B cell (primary cell): Measurements from ENCODE around the gene BRD1. TPM values are rescaled to one million over a fixed set of nuclear protein-coding genes. Genes with fewer than 3 reads are reported as not detected.

Experiments used
- ATAC-seq: fragments of 200-7000 bp; cut with Tn5 transposase; one replicate; pipeline ENCODE4 v1.10.0; 2021; ENCODE audit warnings: low read depth, mild to moderate bottlenecking, moderate number of reproducible peaks, moderate library complexity
- CTCF ChIA-PET: fragments of 350-600 bp; sonication (Branson Sonifier 250); formaldehyde crosslinking; loops from one replicate; lab custom pipeline; 2021; ENCODE audit warnings: antibody characterized with exemption, inconsistent platforms; lab: Charles Lee
- POLR2A ChIA-PET: fragments of 350-600 bp; sonication (Branson Sonifier 250); formaldehyde crosslinking; loops from one replicate; lab custom pipeline; 2021; ENCODE audit warnings: antibody characterized with exemption; lab: Charles Lee
- DNase-seq: peaks from one replicate; pipeline ENCODE4 v3.0.0; 2013
- H2AFZ ChIP-seq: 2 replicates; pipeline ENCODE4 v1.6.1; 2012; ENCODE audit warnings: mild to moderate bottlenecking, low read depth, low read length; ENCODE audit not compliant: insufficient read depth, poor library complexity, severe bottlenecking
- H3K27ac ChIP-seq, 2 donors: 1 replicate in 1 of 2; 2 replicates in 1 of 2; pipeline ENCODE4 v1.5.1; 2012 to 2013; ENCODE audit warnings: low read length in 2 of 2, mild to moderate bottlenecking in 2 of 2, moderate library complexity in 1 of 2
- H3K27me3 ChIP-seq, 4 experiments: fragments of 200-600 bp in 1 of 4; sonication (generic) in 1 of 4; replicated peaks in 1 of 4; 1 replicate in 2 of 4; 2 replicates in 2 of 4; pipeline versions ENCODE4 v1.6.1 to v1.7.0; 2013 to 2016; ENCODE audit warnings: low read length in 3 of 4, mild to moderate bottlenecking in 2 of 4, mixed read lengths in 1 of 4, moderate library complexity in 1 of 4; ENCODE audit not compliant: insufficient read depth in 4 of 4, control insufficient read depth in 3 of 4; ENCODE audit errors: control extremely low read depth in 1 of 4
- H3K36me3 ChIP-seq, 2 experiments: replicated peaks in 1 of 2; 1 replicate in 1 of 2; 2 replicates in 1 of 2; pipeline versions ENCODE4 v1.6.1 to v1.7.1; 2013; ENCODE audit warnings: low read length in 1 of 2; ENCODE audit not compliant: insufficient read depth in 2 of 2, control insufficient read depth in 1 of 2; ENCODE audit errors: control extremely low read depth in 1 of 2, extremely low read depth in 1 of 2
- H3K4me1 ChIP-seq, 2 donors: fragments of 200-600 bp in 1 of 2; sonication (generic) in 1 of 2; 1 replicate in 1 of 2; 2 replicates in 1 of 2; pipeline versions ENCODE4 v1.5.1 to v1.6.1; 2013 to 2017; ENCODE audit warnings: low read length in 2 of 2; ENCODE audit not compliant: control insufficient read depth in 2 of 2, insufficient read depth in 2 of 2
- H3K4me2 ChIP-seq: replicated peaks from 2 replicates; pipeline ENCODE3; 2012; ENCODE audit warnings: mild to moderate bottlenecking, low read depth, low read length; ENCODE audit not compliant: poor library complexity, severe bottlenecking
- H3K4me3 ChIP-seq, 5 experiments: fragments of 200-600 bp in 1 of 5; sonication (generic) in 1 of 5; 1 replicate in 3 of 5; 2 replicates in 2 of 5; pipeline versions ENCODE4 v1.5.1 to v1.7.0; 2011 to 2016; ENCODE audit warnings: low read length in 4 of 5, mild to moderate bottlenecking in 4 of 5, low read depth in 2 of 5, control low read depth in 1 of 5, moderate library complexity in 1 of 5; ENCODE audit not compliant: insufficient read depth in 1 of 5; ENCODE audit errors: control extremely low read depth in 1 of 5, extremely low read depth in 1 of 5
- H3K79me2 ChIP-seq: fragments of 200-600 bp; sonication (generic); one replicate; pipeline ENCODE4 v1.6.0; 2016; ENCODE audit warnings: low read length; ENCODE audit not compliant: control insufficient read depth, insufficient read depth
- H3K9ac ChIP-seq: fragments of 200-600 bp; sonication (generic); 2 replicates; pipeline ENCODE4 v1.6.1; 2017; ENCODE audit warnings: mild to moderate bottlenecking, low read length, moderate library complexity
- H3K9me3 ChIP-seq, 3 donors: one replicate each; pipeline versions ENCODE4 v1.6.1 to v1.7.1; 2013; ENCODE audit warnings: low read length in 2 of 3; ENCODE audit not compliant: control insufficient read depth in 2 of 3, insufficient read depth in 1 of 3; ENCODE audit errors: control extremely low read depth in 1 of 3
- H4K20me1 ChIP-seq: 2 replicates; pipeline ENCODE4 v1.6.0; 2012; ENCODE audit warnings: mild to moderate bottlenecking, low read length; ENCODE audit not compliant: insufficient read depth, control insufficient read depth, poor library complexity, severe bottlenecking
- H3K27ac Mint-ChIP-seq: one replicate; pipeline ENCODE4 v1.8.0; 2021; ENCODE audit warnings: mixed read lengths
- H3K27me3 Mint-ChIP-seq: one replicate; pipeline ENCODE4 v1.8.0; 2021; ENCODE audit warnings: mixed read lengths
- H3K4me1 Mint-ChIP-seq: one replicate; pipeline ENCODE4 v1.8.0; 2021; ENCODE audit warnings: mixed read lengths
- H3K4me3 Mint-ChIP-seq: one replicate; pipeline ENCODE4 v1.8.0; 2021; ENCODE audit warnings: mixed read lengths
- H3K9me3 Mint-ChIP-seq: one replicate; pipeline ENCODE4 v1.8.0; 2022; ENCODE audit warnings: mixed read lengths; ENCODE audit not compliant: insufficient read depth
- EZH2 ChIP-seq: IDR thresholded peaks from 2 replicates; pipeline ENCODE4 v1.6.1; 2012; ENCODE audit warnings: borderline replicate concordance, low read depth, mild to moderate bottlenecking, moderate library complexity, low read length; ENCODE audit not compliant: insufficient read depth, poor library complexity, severe bottlenecking
- WGBS: methylation state at CpG from one replicate; pipeline ENCODE4 v1.1.5; 2013; ENCODE audit warnings: missing lambda C conversion rate; ENCODE audit not compliant: insufficient coverage; 5-methylcytosine and 5-hydroxymethylcytosine counted together
- intact Hi-C: fragments of 100-400 bp; cut with micrococcal nuclease; formaldehyde crosslinking; loops from one replicate; pipeline ENCODE4 v1.10.0; 2022
- polyA plus RNA-seq: library from polyadenylated mRNA; depleted of rRNA; stranded (reverse); fragments of >200 nt; gene quantifications from 2 replicates; pipeline ENCODE4 v1.2.3, GENCODE V29; 2012
- total RNA-seq, 2 donors: library from RNA; stranded (reverse); fragments of 120-200 nt in 1 of 2; gene quantifications; 1 replicate in 1 of 2; 2 replicates in 1 of 2; pipeline versions ENCODE4 v1.2.3 to v1.2.4, GENCODE V29; 2013 to 2022
- TF ChIP-seq, protein P1 (sequence below): fragments of 200-600 bp; IDR thresholded peaks from one replicate; pipeline ENCODE4 v1.8.0; 2022; ENCODE audit warnings: antibody characterized with exemption, mild to moderate bottlenecking

BRD1 gene
- total and polyA plus RNA-seq, 2 donors (not counting 1 experiment from before 2014, with no cell fraction given): 16.9 to 73.3 TPM

- peaks cover 94% of the 10 kb centered on the region for H4K20me1 ChIP-seq
- no peaks in the 10 kb centered on the region for H3K27me3 Mint-ChIP-seq
- H3K9me3 Mint-ChIP-seq: no peaks in the 10 kb centered on the region
- H3K4me2 ChIP-seq: no peak overlapping the region
- H3K9ac ChIP-seq: no peak overlapping the region
- no peaks in the 10 kb centered on the region for H3K4me1 ChIP-seq
- peaks cover 5 to 66% of the 10 kb centered on the region in 2 experiments for H3K36me3 ChIP-seq
- DNase-seq (no peak), ATAC-seq (no peak)
- H2AFZ ChIP-seq: no peak overlapping the region
- intact Hi-C loops: no loop called here
- ChIA-PET CTCF (interaction anchor here (1.1 kb wide), 1 partner anchor 12 kb away, joined by 4 read pairs; no protein-coding TSS in a partner anchor), POLR2A (no interaction called here)
- no peak for TF ChIP-seq EZH2
- TF ChIP-seq, protein P1, sequence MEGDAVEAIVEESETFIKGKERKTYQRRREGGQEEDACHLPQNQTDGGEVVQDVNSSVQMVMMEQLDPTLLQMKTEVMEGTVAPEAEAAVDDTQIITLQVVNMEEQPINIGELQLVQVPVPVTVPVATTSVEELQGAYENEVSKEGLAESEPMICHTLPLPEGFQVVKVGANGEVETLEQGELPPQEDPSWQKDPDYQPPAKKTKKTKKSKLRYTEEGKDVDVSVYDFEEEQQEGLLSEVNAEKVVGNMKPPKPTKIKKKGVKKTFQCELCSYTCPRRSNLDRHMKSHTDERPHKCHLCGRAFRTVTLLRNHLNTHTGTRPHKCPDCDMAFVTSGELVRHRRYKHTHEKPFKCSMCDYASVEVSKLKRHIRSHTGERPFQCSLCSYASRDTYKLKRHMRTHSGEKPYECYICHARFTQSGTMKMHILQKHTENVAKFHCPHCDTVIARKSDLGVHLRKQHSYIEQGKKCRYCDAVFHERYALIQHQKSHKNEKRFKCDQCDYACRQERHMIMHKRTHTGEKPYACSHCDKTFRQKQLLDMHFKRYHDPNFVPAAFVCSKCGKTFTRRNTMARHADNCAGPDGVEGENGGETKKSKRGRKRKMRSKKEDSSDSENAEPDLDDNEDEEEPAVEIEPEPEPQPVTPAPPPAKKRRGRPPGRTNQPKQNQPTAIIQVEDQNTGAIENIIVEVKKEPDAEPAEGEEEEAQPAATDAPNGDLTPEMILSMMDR: no peak
- H3K27me3 ChIP-seq: no peaks in the 10 kb centered on the region
- H3K4me1 Mint-ChIP-seq: no peaks in the 10 kb centered on the region
- no peaks in the 10 kb centered on the region for H3K9me3 ChIP-seq
- 97% methylated on average over 13 of the region's 13 CpGs for WGBS
- H3K4me3 Mint-ChIP-seq: no peak overlapping the region
- H3K4me3 ChIP-seq: no peak overlapping the region
- no peak overlapping the region for H3K27ac ChIP-seq
- no peak overlapping the region for H3K27ac Mint-ChIP-seq
- peaks cover 38% of the 10 kb centered on the region for H3K79me2 ChIP-seq
Observed at GRCh38 chr22:49779211-49779610, 48.5 kb downstream of the BRD1 start.

- ATAC-seq: no peak
Observed at GRCh38 chr22:49777569-49778249, 50.0 kb downstream of the BRD1 start.

More at GRCh38 chr22:49777569-49778249, 50.0 kb downstream of the BRD1 start:
- no peaks in the 10 kb centered on the region for H3K9me3 ChIP-seq
- H3K9ac ChIP-seq: no peak overlapping the region
- Mint-ChIP-seq H3K4me1 (peaks cover 7% of the 10 kb centered on the region), H3K9me3 (no peaks in the 10 kb centered on the region), H3K4me3 (no peak overlapping the region), H3K27me3 (no peaks in the 10 kb centered on the region), H3K27ac (no peak overlapping the region)
- H3K27ac ChIP-seq: no peak overlapping the region
- H3K27me3 ChIP-seq: no peaks in the 10 kb centered on the region
- CTCF ChIA-PET: no interaction called here
- no peak for DNase-seq
- no peak overlapping the region for H3K4me2 ChIP-seq
- H4K20me1 ChIP-seq: peaks cover 79% of the 10 kb centered on the region
- H3K36me3 ChIP-seq: peaks cover 0 to 63% of the 10 kb centered on the region in 2 experiments
- 96% methylated on average over 40 of the region's 40 CpGs for WGBS
- POLR2A ChIA-PET: no interaction called here
- TF ChIP-seq EZH2: no peak
- TF ChIP-seq, protein P1: no peak
- H2AFZ ChIP-seq: no peak overlapping the region
- intact Hi-C loops: no loop called here
- H3K79me2 ChIP-seq: peaks cover 25% of the 10 kb centered on the region
- peaks cover 0 to 2% of the 10 kb centered on the region in 2 donors for H3K4me1 ChIP-seq
- no peak overlapping the region for H3K4me3 ChIP-seq
